GM12801 (cell line): Measurements from ENCODE around the gene CHFR.

ENCODE experiments used
- CTCF ChIP-seq: IDR thresholded peaks from one replicate; pipeline ENCODE4 v1.5.1; 2011; ENCODE audit warnings: control low read depth; ENCODE audit not compliant: insufficient read length; ENCODE audit errors: extremely low read depth

The CHFR gene

GRCh38 chr12:132921685-132922084 lies 34.3 kb upstream of the CHFR start:
- no peak for TF ChIP-seq CTCF

- TF ChIP-seq CTCF, result no peak
These were observed 31.3 kb upstream of the CHFR start for GRCh38 chr12:132918680-132919079.

- no peak for TF ChIP-seq CTCF
These were observed 21.6 kb upstream of the CHFR start for GRCh38 chr12:132909030-132909368.

GRCh38 chr12:132908145-132909029 lies 21.0 kb upstream of the CHFR start:
- TF ChIP-seq CTCF, result no peak

GRCh38 chr12:132907216-132907615 lies 19.8 kb upstream of the CHFR start:
- TF ChIP-seq CTCF, result no peak

- no peak for TF ChIP-seq CTCF
These were observed 17.4 kb upstream of the CHFR start for GRCh38 chr12:132904718-132905328.

- TF ChIP-seq CTCF, result no peak
These were observed 11.6 kb upstream of the CHFR start for GRCh38 chr12:132899033-132899432.
